K562 (cell line): ENCODE results near the gene P2RX3. TPM values are rescaled to one million over a fixed set of nuclear protein-coding genes. Genes with fewer than 3 reads are reported as not detected.

ENCODE experiments used
- BHLHE40 ChIP-seq: IDR thresholded peaks from 2 replicates; pipeline ENCODE4 v1.6.1; 2011; ENCODE audit warnings: low read length, improper control_type of control experiment
- CREM ChIP-seq: IDR thresholded peaks from 2 replicates; pipeline ENCODE4 v1.6.1; 2014; ENCODE audit warnings: antibody characterized with exemption, low read depth
- EP300 ChIP-seq: IDR thresholded peaks from 2 replicates; pipeline ENCODE4 v1.6.1; 2012; ENCODE audit warnings: low read length, improper control_type of control experiment
- FOSL1 ChIP-seq: fragments of 200-800 bp; sonication (Bioruptor generic); conservative IDR thresholded peaks from 2 replicates; pipeline ENCODE4 v1.6.1; 2016; ENCODE audit warnings: missing genetic modification characterization, missing compliant biosample characterization
- GATA2 ChIP-seq: sonication (generic); formaldehyde crosslinking; IDR thresholded peaks from 2 replicates; pipeline ENCODE4 v1.4.0; 2020; ENCODE audit warnings: mild to moderate bottlenecking, missing genetic modification reagents
- POLR3A ChIP-seq: IDR thresholded peaks from 2 replicates; pipeline ENCODE4 v1.6.1; 2011; ENCODE audit warnings: borderline replicate concordance, mild to moderate bottlenecking, moderate library complexity; ENCODE audit not compliant: insufficient read length, insufficient read depth; ENCODE audit errors: extremely low read depth
- PYGO2 ChIP-seq: fragments of 450-650 bp; IDR thresholded peaks from 2 replicates; pipeline ENCODE4 v1.6.1; 2016; ENCODE audit warnings: mild to moderate bottlenecking, missing genetic modification characterization, moderate library complexity, missing compliant biosample characterization
- RAD21 ChIP-seq, 2 experiments: fragments of 250-450 bp in 1 of 2; fragments of 450-650 bp in 1 of 2; sonication (Bioruptor Pico) in 1 of 2; formaldehyde crosslinking in 1 of 2; IDR thresholded peaks in 1 of 2; conservative IDR thresholded peaks in 1 of 2; 2 replicates each; pipeline versions ENCODE4 v1.4.0 to v1.8.0; 2020 to 2022; ENCODE audit warnings: mild to moderate bottlenecking in 2 of 2, moderate library complexity in 1 of 2
- SMARCA5 ChIP-seq: fragments of 450-650 bp; IDR thresholded peaks from 2 replicates; pipeline ENCODE4 v1.6.1; 2016
- SMC3 ChIP-seq: conservative IDR thresholded peaks from 2 replicates; pipeline ENCODE4 v1.6.1; 2011; ENCODE audit warnings: low read depth, low read length, improper control_type of control experiment; ENCODE audit not compliant: insufficient read depth
- ZC3H4 ChIP-seq: sonication (generic); formaldehyde crosslinking; IDR thresholded peaks from 2 replicates; pipeline ENCODE4 v1.9.0; 2021; ENCODE audit warnings: missing genetic modification reagents, borderline replicate concordance
- ZNF436 ChIP-seq: fragments of 250-450, 450-650 bp; sonication (Bioruptor Pico); formaldehyde crosslinking; IDR thresholded peaks from 2 replicates; pipeline ENCODE4 v1.7.0; 2020; ENCODE audit warnings: mild to moderate bottlenecking
- polyA plus RNA-seq, 8 experiments: library from polyadenylated mRNA; depleted of rRNA in 4 of 8; stranded (reverse) in 5 of 8; unstranded in 3 of 8; fragments of >200 nt; fragmentation: Nextera tagmentation in 2 of 8; fragmentation: Illumina TruSeq in 1 of 8; extraction: Ambion mirVana in 2 of 8; extraction: Trizol in 1 of 8; gene quantifications; 2 replicates each; pipeline versions ENCODE4 v1.2.1 to v1.2.3, GENCODE V29; 2011 to 2014; ENCODE audit warnings: inconsistent platforms in 1 of 8, missing spikeins in 1 of 8
- total RNA-seq, 7 experiments: library from RNA; depleted of rRNA in 6 of 7; stranded (reverse); fragments of >200 nt in 6 of 7; fragmentation: Illumina TruSeq in 2 of 7; extraction: Trizol in 2 of 7; gene quantifications; 2 replicates each; pipeline versions ENCODE4 v1.2.1 to v1.2.3, GENCODE V29; 2011 to 2021; ENCODE audit warnings: low replicate concordance in 1 of 7
- TF ChIP-seq, protein P1 (sequence below), 3 experiments: IDR thresholded peaks in 2 of 3; conservative IDR thresholded peaks in 1 of 3; 2 replicates each; pipeline ENCODE4 v1.5.1; 2011 to 2012; ENCODE audit warnings: low read length in 3 of 3, mild to moderate bottlenecking in 3 of 3, control low read depth in 2 of 3, improper control_type of control experiment in 1 of 3, inconsistent platforms in 1 of 3, low read depth in 1 of 3, mixed read lengths in 1 of 3, moderate library complexity in 1 of 3; ENCODE audit not compliant: insufficient read depth in 2 of 3
- TF ChIP-seq, protein P2 (sequence below): IDR thresholded peaks from 2 replicates; pipeline ENCODE4 v1.6.1; 2012; ENCODE audit warnings: low read depth, low read length, improper control_type of control experiment, borderline replicate concordance
- TF ChIP-seq, protein P3 (sequence below): fragments of 450-650 bp; IDR thresholded peaks from 2 replicates; pipeline ENCODE4 v1.6.1; 2016
- TF ChIP-seq, protein P4 (sequence below): fragments of 250-450 bp; sonication (Bioruptor Pico); IDR thresholded peaks from 2 replicates; pipeline ENCODE4 v1.6.1; 2021; ENCODE audit warnings: mild to moderate bottlenecking

P2RX3 gene
- total and polyA plus RNA-seq, 9 of the 15 experiments (the other 6 are each of a cell fraction or from before 2014, with no cell fraction given), result not detected

DNA sequence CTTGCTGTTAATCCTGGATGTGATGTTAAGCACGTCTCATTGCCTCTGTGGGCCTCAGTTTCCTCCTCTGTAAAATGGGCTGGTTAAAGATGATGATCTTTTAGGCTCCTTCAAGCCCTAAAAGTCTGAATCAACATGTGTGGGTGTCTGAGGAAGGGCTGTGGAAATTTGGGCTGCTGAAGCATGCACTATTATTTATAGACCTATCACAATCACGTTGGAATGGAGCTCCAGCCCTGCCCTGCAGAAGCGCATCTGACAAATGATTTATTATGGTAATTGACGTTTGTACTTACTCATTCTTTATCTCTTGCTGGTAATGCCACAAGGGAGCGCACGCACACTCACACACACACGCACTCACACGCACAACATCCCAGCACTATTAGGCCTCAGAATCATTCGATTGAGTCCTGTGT is 20.4 kb downstream of the P2RX3 start (continued):
- TF ChIP-seq SMC3 (no peak), POLR3A (no peak), PYGO2 (tag) (0 out of 2 replicates have a peak, but pooled peaks have one; percentile 22), BHLHE40 (0 out of 2 replicates have a peak, but pooled peaks have one; percentile 52), GATA2 (CRISPR knock-in tag) (peak; percentile 50), CREM (peak; percentile 41; the same call in 1 of the 2 replicates), SMARCA5 (peak; percentile 96; the same call in 1 of the 2 replicates), ZC3H4 (CRISPR knock-in tag) (no peak), RAD21 (CRISPR knock-in tag; conservative IDR thresholded peaks at IDR 0.05 in 1 of 2, IDR thresholded peaks at IDR 0.05 in 1 of 2) (peak; percentile 36 to 40), EP300 (peak; percentile 41; the same call in 1 of the 2 replicates), ZNF436 (CRISPR knock-in tag) (no peak), FOSL1 (tag) (peak; percentile 83)
- TF ChIP-seq, protein P1, sequence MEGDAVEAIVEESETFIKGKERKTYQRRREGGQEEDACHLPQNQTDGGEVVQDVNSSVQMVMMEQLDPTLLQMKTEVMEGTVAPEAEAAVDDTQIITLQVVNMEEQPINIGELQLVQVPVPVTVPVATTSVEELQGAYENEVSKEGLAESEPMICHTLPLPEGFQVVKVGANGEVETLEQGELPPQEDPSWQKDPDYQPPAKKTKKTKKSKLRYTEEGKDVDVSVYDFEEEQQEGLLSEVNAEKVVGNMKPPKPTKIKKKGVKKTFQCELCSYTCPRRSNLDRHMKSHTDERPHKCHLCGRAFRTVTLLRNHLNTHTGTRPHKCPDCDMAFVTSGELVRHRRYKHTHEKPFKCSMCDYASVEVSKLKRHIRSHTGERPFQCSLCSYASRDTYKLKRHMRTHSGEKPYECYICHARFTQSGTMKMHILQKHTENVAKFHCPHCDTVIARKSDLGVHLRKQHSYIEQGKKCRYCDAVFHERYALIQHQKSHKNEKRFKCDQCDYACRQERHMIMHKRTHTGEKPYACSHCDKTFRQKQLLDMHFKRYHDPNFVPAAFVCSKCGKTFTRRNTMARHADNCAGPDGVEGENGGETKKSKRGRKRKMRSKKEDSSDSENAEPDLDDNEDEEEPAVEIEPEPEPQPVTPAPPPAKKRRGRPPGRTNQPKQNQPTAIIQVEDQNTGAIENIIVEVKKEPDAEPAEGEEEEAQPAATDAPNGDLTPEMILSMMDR (IDR thresholded peaks at IDR 0.05 in 2 of 3, conservative IDR thresholded peaks at IDR 0.05 in 1 of 3; ENCODE audit: insufficient read depth in 2 of 3, low read depth in 1 of 3, low read length in 3 of 3), result peak in 1 of 3 experiments; percentile 45; a peak in 2 of 6 replicates
- TF ChIP-seq, protein P2, sequence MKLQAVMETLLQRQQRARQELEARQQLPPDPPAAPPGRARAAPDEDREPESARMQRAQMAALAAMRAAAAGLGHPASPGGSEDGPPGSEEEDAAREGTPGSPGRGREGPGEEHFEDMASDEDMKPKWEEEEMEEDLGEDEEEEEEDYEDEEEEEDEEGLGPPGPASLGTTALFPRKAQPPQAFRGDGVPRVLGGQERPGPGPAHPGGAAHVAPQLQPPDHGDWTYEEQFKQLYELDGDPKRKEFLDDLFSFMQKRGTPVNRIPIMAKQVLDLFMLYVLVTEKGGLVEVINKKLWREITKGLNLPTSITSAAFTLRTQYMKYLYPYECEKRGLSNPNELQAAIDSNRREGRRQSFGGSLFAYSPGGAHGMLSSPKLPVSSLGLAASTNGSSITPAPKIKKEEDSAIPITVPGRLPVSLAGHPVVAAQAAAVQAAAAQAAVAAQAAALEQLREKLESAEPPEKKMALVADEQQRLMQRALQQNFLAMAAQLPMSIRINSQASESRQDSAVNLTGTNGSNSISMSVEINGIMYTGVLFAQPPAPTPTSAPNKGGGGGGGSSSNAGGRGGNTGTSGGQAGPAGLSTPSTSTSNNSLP, result 0 out of 2 replicates have a peak, but pooled peaks have one; percentile 43
- TF ChIP-seq, protein P3, sequence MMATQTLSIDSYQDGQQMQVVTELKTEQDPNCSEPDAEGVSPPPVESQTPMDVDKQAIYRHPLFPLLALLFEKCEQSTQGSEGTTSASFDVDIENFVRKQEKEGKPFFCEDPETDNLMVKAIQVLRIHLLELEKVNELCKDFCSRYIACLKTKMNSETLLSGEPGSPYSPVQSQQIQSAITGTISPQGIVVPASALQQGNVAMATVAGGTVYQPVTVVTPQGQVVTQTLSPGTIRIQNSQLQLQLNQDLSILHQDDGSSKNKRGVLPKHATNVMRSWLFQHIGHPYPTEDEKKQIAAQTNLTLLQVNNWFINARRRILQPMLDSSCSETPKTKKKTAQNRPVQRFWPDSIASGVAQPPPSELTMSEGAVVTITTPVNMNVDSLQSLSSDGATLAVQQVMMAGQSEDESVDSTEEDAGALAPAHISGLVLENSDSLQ, result peak; percentile 96
- TF ChIP-seq, protein P4, sequence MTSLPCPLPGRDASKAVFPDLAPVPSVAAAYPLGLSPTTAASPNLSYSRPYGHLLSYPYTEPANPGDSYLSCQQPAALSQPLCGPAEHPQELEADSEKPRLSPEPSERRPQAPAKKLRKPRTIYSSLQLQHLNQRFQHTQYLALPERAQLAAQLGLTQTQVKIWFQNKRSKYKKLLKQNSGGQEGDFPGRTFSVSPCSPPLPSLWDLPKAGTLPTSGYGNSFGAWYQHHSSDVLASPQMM (CRISPR knock-in tag), result no peak
- TF ChIP-seq, all 486 proteins: peak for 47
